HepG2 (cell line): Measurements from ENCODE around the gene SMARCA4. TPM values are rescaled to one million over a fixed set of nuclear protein-coding genes. Genes with fewer than 3 reads are reported as not detected.

ENCODE experiments used
- ATAC-seq: fragments of 200-7000 bp; cut with Tn5 transposase; 3 replicates; pipeline ENCODE4 v1.9.1; 2020; ENCODE audit warnings: mild to moderate bottlenecking, moderate library complexity
- BruUV-seq: library from RNA; stranded (reverse); fragments of 400-500 nt; replicated peaks from 2 replicates; lab custom pipeline; 2021; lab: Mats Ljungman, UMichigan
- CTCF ChIA-PET: fragments of 300-600 bp; formaldehyde crosslinking; extraction: SDS; loops from one replicate; lab custom pipeline; 2021; ENCODE audit warnings: low total read pairs, inconsistent platforms, low intra/inter-chr PET ratio; lab: Yijun Ruan, JAX
- POLR2A ChIA-PET: fragments of 350-600 bp; sonication (Branson Sonifier 250); formaldehyde crosslinking; loops from one replicate; lab custom pipeline; 2020; ENCODE audit warnings: antibody characterized with exemption, inconsistent platforms; lab: Yijun Ruan, JAX
- DNase-seq: peaks from one replicate; pipeline ENCODE4 v3.0.0-alpha.2; 2015; ENCODE audit warnings: low spot score
- FAIRE-seq: peaks from 3 replicates; lab custom pipeline; 2011; peaks lifted over from hg19 to GRCh38; lab: Jason Lieb, UNC
- H2AFZ ChIP-seq: one replicate; pipeline ENCODE4 v1.6.1; 2011; ENCODE audit warnings: low read length, inconsistent platforms
- H3K27ac ChIP-seq: fragments of 300-600 bp; 3 replicates; pipeline ENCODE4 v1.8.0; 2011; ENCODE audit warnings: mixed run types, mild to moderate bottlenecking, mixed read lengths, low read length, inconsistent platforms; ENCODE audit not compliant: insufficient read depth; ENCODE audit errors: extremely low read length
- H3K27me3 ChIP-seq, 2 experiments: fragments of 200-600 bp in 1 of 2; 2 replicates in 1 of 2; 3 replicates in 1 of 2; pipeline versions ENCODE4 v1.6.0 to v1.8.0; 2011; ENCODE audit warnings: low read length in 2 of 2, mild to moderate bottlenecking in 2 of 2, moderate library complexity in 2 of 2, inconsistent platforms in 1 of 2; ENCODE audit not compliant: insufficient read depth in 2 of 2, control insufficient read depth in 1 of 2
- H3K36me3 ChIP-seq, 2 experiments: fragments of 200-600 bp in 1 of 2; replicated peaks in 1 of 2; 2 replicates in 1 of 2; 3 replicates in 1 of 2; pipeline versions ENCODE4 v1.5.1 to v1.8.0; 2011; ENCODE audit warnings: low read length in 2 of 2, inconsistent platforms in 1 of 2; ENCODE audit not compliant: insufficient read depth in 2 of 2, control insufficient read depth in 1 of 2
- H3K4me1 ChIP-seq: 2 replicates; pipeline ENCODE4 v1.5.1; 2012; ENCODE audit warnings: low read length, inconsistent platforms; ENCODE audit not compliant: insufficient read depth
- H3K4me2 ChIP-seq: 2 replicates; pipeline ENCODE4 v1.6.0; 2011; ENCODE audit warnings: low read depth, low read length, inconsistent platforms
- H3K4me3 ChIP-seq, 3 experiments: fragments of 200-600 bp in 1 of 3; sonication (generic), shearing (Covaris generic) in 1 of 3; replicated peaks in 1 of 3; 2 replicates each; pipeline ENCODE4 v1.5.1; 2011 to 2016; ENCODE audit warnings: low read length in 3 of 3, inconsistent platforms in 2 of 3, low read depth in 2 of 3, mild to moderate bottlenecking in 2 of 3, control low read depth in 1 of 3, mixed read lengths in 1 of 3; ENCODE audit not compliant: insufficient read depth in 1 of 3
- H3K79me2 ChIP-seq: one replicate; pipeline ENCODE4 v1.6.1; 2011; ENCODE audit warnings: low read length, inconsistent platforms; ENCODE audit not compliant: insufficient read depth
- H3K9ac ChIP-seq: 2 replicates; pipeline ENCODE4 v1.6.0; 2011; ENCODE audit warnings: mild to moderate bottlenecking, low read depth, low read length, inconsistent platforms; ENCODE audit not compliant: insufficient read depth
- H3K9me3 ChIP-seq: 2 replicates; pipeline ENCODE4 v1.5.1; 2012; ENCODE audit warnings: mild to moderate bottlenecking, low read length
- H4K20me1 ChIP-seq: 2 replicates; pipeline ENCODE4 v1.6.0; 2011; ENCODE audit warnings: inconsistent platforms, mild to moderate bottlenecking, low read length, moderate library complexity; ENCODE audit not compliant: insufficient read depth
- GLMP ChIP-seq: sonication (generic); formaldehyde crosslinking; IDR thresholded peaks from 2 replicates; pipeline ENCODE4 v1.9.0; 2021; ENCODE audit warnings: missing genetic modification reagents, mild to moderate bottlenecking, borderline replicate concordance
- POLR2A ChIP-seq, 2 experiments: IDR thresholded peaks; 2 replicates each; pipeline ENCODE4 v1.6.1; 2011; ENCODE audit warnings: low read depth in 2 of 2, low read length in 2 of 2, mild to moderate bottlenecking in 1 of 2, moderate library complexity in 1 of 2; ENCODE audit not compliant: insufficient read depth in 1 of 2
- POLR2G ChIP-seq: fragments of 200-400 bp; formaldehyde crosslinking; IDR thresholded peaks from 2 replicates; pipeline ENCODE4 v1.6.1; 2018; ENCODE audit warnings: mild to moderate bottlenecking, low read depth, low read length, moderate library complexity
- RBFOX2 ChIP-seq: fragments of 200-400 bp; formaldehyde crosslinking; IDR thresholded peaks from 2 replicates; pipeline ENCODE4 v1.6.1; 2017; ENCODE audit warnings: low read depth, mild to moderate bottlenecking, low read length
- RBM22 ChIP-seq: fragments of 200-400 bp; formaldehyde crosslinking; optimal IDR thresholded peaks from 2 replicates; pipeline ENCODE3; 2017; ENCODE audit warnings: mild to moderate bottlenecking, low read length, moderate library complexity
- ZNF777 ChIP-seq: sonication (generic); formaldehyde crosslinking; IDR thresholded peaks from 2 replicates; pipeline ENCODE4 v1.4.0; 2020; ENCODE audit warnings: missing genetic modification reagents
- WGBS: methylation state at CpG from one replicate; pipeline ENCODE4 v1.1.6; 2017; ENCODE audit warnings: low lambda C conversion rate; 5-methylcytosine and 5-hydroxymethylcytosine counted together
- in situ Hi-C: cut with HindIII; loops from 2 replicates; pipeline ENCODE4 v1.10.0; 2017; ENCODE audit warnings: low pct_unique_long_range_greater_than_20kb; ENCODE audit not compliant: extremely low pct_ligation_motif_present
- intact Hi-C: fragments of 100-400 bp; cut with micrococcal nuclease; formaldehyde crosslinking; loops from one replicate; pipeline ENCODE4 v1.10.0; 2022; ENCODE audit not compliant: unreplicated experiment
- polyA plus RNA-seq, 8 experiments: library from polyadenylated mRNA; depleted of rRNA in 3 of 8; stranded (reverse) in 7 of 8; unstranded in 1 of 8; fragments of >200 nt; fragmentation: Illumina TruSeq in 4 of 8; extraction: Trizol in 4 of 8; gene quantifications; 2 replicates each; pipeline versions ENCODE4 v1.2.1 to v1.2.3, GENCODE V29; 2011 to 2016; ENCODE audit warnings: low read depth in 4 of 8, missing spikeins in 1 of 8, mixed read lengths in 1 of 8; ENCODE audit not compliant: insufficient read depth in 1 of 8
- total RNA-seq, 5 experiments: library from RNA; depleted of rRNA; stranded (reverse); fragments of >200 nt; fragmentation: Illumina TruSeq; extraction: Trizol; gene quantifications; 2 replicates each; pipeline ENCODE4 v1.2.3, GENCODE V29; 2016; ENCODE audit warnings: low read depth in 1 of 5

The SMARCA4 gene
- total and polyA plus RNA-seq, 2 of the 13 experiments (the other 11 are each of a cell fraction or from before 2014, with no cell fraction given) = 25.4 to 45.9 TPM

GRCh38 chr19:11098861-11099260, 138.0 kb downstream of the SMARCA4 start:
- H3K27me3 ChIP-seq = no peaks in the 10 kb centered on the region; a peak in 1 of 5 replicates
- TF ChIP-seq ZNF777 (no peak), RBFOX2 (peak; percentile 54; the same call in 1 of the 2 replicates)
- TF ChIP-seq, all 625 proteins: peak for 1
- in situ Hi-C loops = no loop called here
- FAIRE-seq (no peak), ATAC-seq (no peak), DNase-seq (no peak)
- ChIA-PET CTCF (no interaction called here), POLR2A (no interaction called here)
- 97% methylated on average over 3 of the region's 3 CpGs for WGBS
- H4K20me1 ChIP-seq = peaks cover 89% of the 10 kb centered on the region
- no peak overlapping the region for H2AFZ ChIP-seq
- peaks cover 66% of the 10 kb centered on the region for H3K79me2 ChIP-seq
- no peak overlapping the region for H3K27ac ChIP-seq
- no peak overlapping the region for H3K9ac ChIP-seq
- H3K9me3 ChIP-seq = no peaks in the 10 kb centered on the region
- no peak overlapping the region for H3K4me2 ChIP-seq
- H3K4me3 ChIP-seq = no peak overlapping the region
- no TSS peak for BruUV-seq
- peaks cover 23 to 65% of the 10 kb centered on the region in 2 experiments for H3K36me3 ChIP-seq
- intact Hi-C loops = no loop called here
- H3K4me1 ChIP-seq = peaks cover 34% of the 10 kb centered on the region

- 94% methylated on average over 12 of the region's 12 CpGs for WGBS
- intact Hi-C loops = no loop called here
- Histone ChIP-seq H3K36me3 (peaks cover 25 to 66% of the 10 kb centered on the region in 2 experiments), H2AFZ (no peak overlapping the region), H3K4me2 (no peak overlapping the region), H3K4me3 (no peak overlapping the region), H3K79me2 (peaks cover 56% of the 10 kb centered on the region), H3K27me3 (no peaks in the 10 kb centered on the region; a peak in 1 of 5 replicates), H4K20me1 (peaks cover 86% of the 10 kb centered on the region), H3K4me1 (peaks cover 23% of the 10 kb centered on the region), H3K27ac (no peak overlapping the region), H3K9me3 (no peaks in the 10 kb centered on the region), H3K9ac (no peak overlapping the region)
- FAIRE-seq = no peak
- POLR2A ChIA-PET = no interaction called here
- BruUV-seq = no TSS peak
- in situ Hi-C loops = no loop called here
- TF ChIP-seq POLR2A (IDR thresholded peaks at IDR 0.05; ENCODE audit: insufficient read depth in 1 of 2, low read depth in 2 of 2, low read length in 2 of 2) = 0 out of 4 replicates have a peak, but pooled peaks of 1 of the 2 experiments have one; percentile 21
- TF ChIP-seq RBFOX2 = 0 out of 2 replicates have a peak, but pooled peaks have one; percentile 41
- TF ChIP-seq POLR2G = peak; percentile 30; the same call in 1 of the 2 replicates
- TF ChIP-seq RBM22 = peak; percentile 73
- TF ChIP-seq GLMP (CRISPR knock-in tag) = no peak
- DNase-seq = no peak
- no peak for ATAC-seq
- CTCF ChIA-PET = no interaction called here
Observed at GRCh38 chr19:11100049-11100448, 139.2 kb downstream of the SMARCA4 start.
